Right atrium auricular region (tissue), 2 donors: ENCODE data around the gene GOLIM4. TPM values are rescaled to one million over a fixed set of nuclear protein-coding genes. Genes with fewer than 3 reads are reported as not detected.

Source experiments
- DNase-seq: peaks from one replicate; pipeline ENCODE4 v3.0.0-alpha.2; 2019; ENCODE audit warnings: low spot score
- H3K27ac ChIP-seq, 2 donors: fragments of 200-600 bp; sonication (generic); 1 replicate in 1 of 2; 2 replicates in 1 of 2; pipeline ENCODE4 v1.5.1; 2016 to 2019
- H3K27me3 ChIP-seq, 2 donors: fragments of 200-600 bp; sonication (generic); one replicate each; pipeline versions ENCODE4 v1.5.1 to v1.6.0; 2017 to 2019
- H3K36me3 ChIP-seq: fragments of 200-600 bp; sonication (generic); one replicate; pipeline ENCODE4 v1.5.1; 2016
- H3K4me1 ChIP-seq, 2 donors: fragments of 200-600 bp; sonication (generic); one replicate each; pipeline versions ENCODE4 v1.5.1 to v1.6.0; 2017 to 2019
- H3K4me3 ChIP-seq, 2 donors: fragments of 200-600 bp; sonication (generic); 1 replicate in 1 of 2; 2 replicates in 1 of 2; pipeline ENCODE4 v1.5.1; 2017 to 2019; ENCODE audit warnings: mild to moderate bottlenecking in 1 of 2, moderate library complexity in 1 of 2
- H3K9me3 ChIP-seq, 2 donors: fragments of 200-600 bp; sonication (generic); one replicate each; pipeline ENCODE4 v1.5.1; 2019
- CTCF ChIP-seq, 2 donors: fragments of 200-600 bp; sonication (generic); IDR thresholded peaks; one replicate each; pipeline ENCODE4 v1.5.1; 2019; ENCODE audit warnings: antibody characterized with exemption in 2 of 2
- total RNA-seq, 2 donors: library from RNA; depleted of rRNA; stranded (reverse); fragments of >200 nt; gene quantifications; one replicate each; pipeline ENCODE4 v1.1.0, GENCODE V29; 2016

The GOLIM4 gene
- total RNA-seq, 2 donors from 2014 or later, result 56.0 to 63.7 TPM

GRCh38 chr3:168036619-168037018 is 59.1 kb downstream of the GOLIM4 start:
- H3K4me1 ChIP-seq, result peaks cover 0 to 11% of the 10 kb centered on the region in 2 donors
- no peak for DNase-seq
- no peak overlapping the region for H3K27ac ChIP-seq
- TF ChIP-seq CTCF (IDR thresholded peaks at IDR 0.05), result no peak
- H3K9me3 ChIP-seq, result no peaks in the 10 kb centered on the region
- H3K27me3 ChIP-seq, result no peaks in the 10 kb centered on the region
- peaks cover 27% of the 10 kb centered on the region for H3K36me3 ChIP-seq
- no peak overlapping the region for H3K4me3 ChIP-seq

GRCh38 chr3:168034152-168034928 is 61.4 kb downstream of the GOLIM4 start:
- Histone ChIP-seq H3K27ac (peak overlapping the region; percentile 64 to 83), H3K4me1 (peaks cover 0 to 11% of the 10 kb centered on the region in 2 donors), H3K36me3 (peaks cover 19% of the 10 kb centered on the region), H3K27me3 (no peaks in the 10 kb centered on the region), H3K9me3 (no peaks in the 10 kb centered on the region), H3K4me3 (no peak overlapping the region)
- no peak for DNase-seq
- TF ChIP-seq CTCF (IDR thresholded peaks at IDR 0.05), result no peak

DNA sequence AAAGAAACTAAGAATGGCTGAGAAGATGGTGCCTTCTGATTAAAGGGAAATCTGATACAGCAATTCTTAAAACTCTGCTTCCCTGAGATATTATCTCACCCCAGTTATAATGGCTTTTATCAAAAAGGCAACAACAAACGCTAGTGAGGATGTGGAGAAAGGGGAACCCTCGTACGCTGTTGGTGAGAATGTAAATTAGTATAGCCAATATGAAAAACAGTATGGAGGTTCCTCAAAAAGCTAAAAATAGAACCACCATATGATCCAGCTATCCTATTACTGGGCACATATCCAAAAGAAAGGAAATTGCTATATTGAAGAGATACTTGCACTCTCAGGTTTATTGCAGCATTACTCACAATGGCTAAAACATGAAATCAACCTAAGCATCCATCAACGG is 65.1 kb downstream of the GOLIM4 start:
- H3K36me3 ChIP-seq, result peaks cover 23% of the 10 kb centered on the region
- H3K27me3 ChIP-seq, result no peaks in the 10 kb centered on the region
- no peak overlapping the region for H3K4me3 ChIP-seq
- no peak for DNase-seq
- H3K4me1 ChIP-seq, result peaks cover 0 to 20% of the 10 kb centered on the region in 2 donors
- no peak overlapping the region for H3K27ac ChIP-seq
- no peaks in the 10 kb centered on the region for H3K9me3 ChIP-seq
- TF ChIP-seq CTCF (IDR thresholded peaks at IDR 0.05), result no peak

DNA sequence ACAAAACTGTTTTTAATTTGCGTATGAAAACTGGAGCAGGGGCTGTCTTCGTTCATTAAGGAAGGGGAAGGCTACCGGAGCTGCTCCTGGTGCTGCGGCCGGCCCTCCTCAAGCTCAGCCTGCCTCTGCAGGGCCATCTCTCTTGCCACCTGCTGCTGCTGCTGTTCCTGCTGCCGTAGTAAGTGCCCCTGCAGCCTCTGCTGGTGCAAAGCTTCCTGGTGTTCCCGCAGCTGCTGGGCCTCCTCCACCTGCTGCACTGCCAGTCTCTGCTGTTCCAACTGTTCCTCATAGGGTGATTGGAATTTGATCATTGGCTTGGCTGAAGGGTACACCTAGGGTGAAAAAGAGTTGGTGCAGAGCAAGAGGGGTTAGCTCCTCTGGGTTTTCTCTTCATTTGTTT is 66.0 kb downstream of the GOLIM4 start:
- H3K36me3 ChIP-seq, result peaks cover 23% of the 10 kb centered on the region
- H3K4me3 ChIP-seq, result no peak overlapping the region
- H3K9me3 ChIP-seq, result no peaks in the 10 kb centered on the region
- no peak for TF ChIP-seq CTCF (IDR thresholded peaks at IDR 0.05)
- no peak for DNase-seq
- no peak overlapping the region for H3K27ac ChIP-seq
- peaks cover 0 to 28% of the 10 kb centered on the region in 2 donors for H3K4me1 ChIP-seq
- H3K27me3 ChIP-seq, result no peaks in the 10 kb centered on the region

- H3K36me3 ChIP-seq, result peaks cover 35% of the 10 kb centered on the region
- peak overlapping the region; percentile 54 to 83 for H3K27ac ChIP-seq
- H3K4me1 ChIP-seq, result peaks cover 0 to 25% of the 10 kb centered on the region in 2 donors
- no peak overlapping the region for H3K4me3 ChIP-seq
- no peaks in the 10 kb centered on the region for H3K27me3 ChIP-seq
- no peak for DNase-seq
- TF ChIP-seq CTCF (IDR thresholded peaks at IDR 0.05), result no peak
- no peaks in the 10 kb centered on the region for H3K9me3 ChIP-seq
Measured at GRCh38 chr3:168028086-168028485, 67.6 kb downstream of the GOLIM4 start.

GRCh38 chr3:168026764-168027163 is 69.0 kb downstream of the GOLIM4 start:
- Histone ChIP-seq H3K4me3 (no peak overlapping the region), H3K27ac (peak overlapping the region; percentile 54 to 83), H3K36me3 (peaks cover 37% of the 10 kb centered on the region), H3K27me3 (no peaks in the 10 kb centered on the region), H3K9me3 (no peaks in the 10 kb centered on the region), H3K4me1 (peaks cover 0 to 25% of the 10 kb centered on the region in 2 donors)
- DNase-seq, result no peak
- TF ChIP-seq CTCF (IDR thresholded peaks at IDR 0.05), result no peak
